C4-2B (cell line): ENCODE data around the gene MARF1.

Experiments used
- H3K27ac ChIP-seq: fragments of 450-650 bp; 2 replicates; pipeline ENCODE4 v1.5.1; 2017
- CTCF ChIP-seq: fragments of 450-650 bp; conservative IDR thresholded peaks from 2 replicates; pipeline ENCODE4 v1.5.1; 2017; ENCODE audit warnings: mild to moderate bottlenecking
- ZFX ChIP-seq: fragments of 450-650 bp; IDR thresholded peaks from 2 replicates; pipeline ENCODE4 v1.6.1; 2017

The MARF1 gene

GRCh38 chr16:15601212-15601879, 41.6 kb downstream of the MARF1 start:
- TF ChIP-seq ZFX: no peak
- no peak for TF ChIP-seq CTCF
- no peak overlapping the region for H3K27ac ChIP-seq

GRCh38 chr16:15599303-15600070, 43.5 kb downstream of the MARF1 start:
- no peak overlapping the region for H3K27ac ChIP-seq
- TF ChIP-seq ZFX (no peak), CTCF (no peak)

- TF ChIP-seq CTCF: no peak
- no peak overlapping the region for H3K27ac ChIP-seq
Measured at GRCh38 chr16:15598648-15599190, 44.2 kb downstream of the MARF1 start.

- no peak for TF ChIP-seq ZFX
- no peak for TF ChIP-seq CTCF
- no peak overlapping the region for H3K27ac ChIP-seq
Measured at GRCh38 chr16:15597822-15598647, 44.9 kb downstream of the MARF1 start.

- no peak for TF ChIP-seq ZFX
- TF ChIP-seq CTCF: no peak
Measured at GRCh38 chr16:15597135-15597534, 45.8 kb downstream of the MARF1 start.

GRCh38 chr16:15594711-15595320, 48.1 kb downstream of the MARF1 start:
- H3K27ac ChIP-seq: no peak overlapping the region
- TF ChIP-seq CTCF (no peak), ZFX (no peak)

More at GRCh38 chr16:15597135-15597534, 45.8 kb downstream of the MARF1 start:
- no peak overlapping the region for H3K27ac ChIP-seq
